GM18502 (cell line): ENCODE measurements around the gene MID2.
"Not testable (repeated sequence)": the region's sequence is repeated elsewhere in the genome, so short reads cannot be mapped to it uniquely, and the experiment has no call there.

Experiments used
- ATAC-seq: cut with Tn5 transposase; IDR thresholded peaks from one replicate; pipeline ENCODE4 v1.9.1; 2021; ENCODE audit warnings: mild to moderate bottlenecking; ENCODE audit not compliant: unreplicated experiment, poor library complexity

Gene MID2

GRCh38 chrX:107825698-107826237 is at the start of gene MID2:
TSS of gene MID2 (plus strand) at chrX:107825866. CDS start at chrX:107826427, 561 bp downstream.
- peak; percentile 40 for ATAC-seq

- peak; percentile 75 for ATAC-seq
Observed at GRCh38 chrX:107776649-107777535, 48.8 kb upstream of the MID2 start.

- ATAC-seq: no peak
Observed at GRCh38 chrX:107777536-107777832, 48.2 kb upstream of the MID2 start, which contains the start of gene NCBP2L. TSS of gene NCBP2L (plus strand) at chrX:107777733. CDS start at chrX:107794221, 16,488 bp downstream.

- ATAC-seq: no peak
Observed at GRCh38 chrX:107780525-107780924, 45.1 kb upstream of the MID2 start.

- no peak for ATAC-seq
Observed at GRCh38 chrX:107787827-107788226, 37.8 kb upstream of the MID2 start.

- ATAC-seq: no peak
Observed at GRCh38 chrX:107804427-107804826, 21.2 kb upstream of the MID2 start.

- no peak for ATAC-seq
Observed at GRCh38 chrX:107805179-107805578, 20.5 kb upstream of the MID2 start.

- not testable (repeated sequence) for ATAC-seq
Observed at GRCh38 chrX:107810053-107810452, 15.6 kb upstream of the MID2 start.

- no peak for ATAC-seq
Observed at GRCh38 chrX:107818900-107819521, 6.7 kb upstream of the MID2 start.

- ATAC-seq: no peak
Observed at GRCh38 chrX:107823042-107823441, 2.6 kb upstream of the MID2 start.

- ATAC-seq: no peak
Observed at GRCh38 chrX:107823456-107823855, 2.2 kb upstream of the MID2 start.

GRCh38 chrX:107826238-107827029 is 768 bp downstream of the MID2 start:
- peak; percentile 64 for ATAC-seq

GRCh38 chrX:107827030-107827831 is 1.6 kb downstream of the MID2 start:
- ATAC-seq: no peak

- no peak for ATAC-seq
Observed at GRCh38 chrX:107827852-107828251, 2.2 kb downstream of the MID2 start.

- ATAC-seq: no peak
Observed at GRCh38 chrX:107829878-107830277, 4.2 kb downstream of the MID2 start.

GRCh38 chrX:107831071-107831730 is 5.5 kb downstream of the MID2 start:
- ATAC-seq: no peak

GRCh38 chrX:107834275-107835201 is 8.9 kb downstream of the MID2 start:
- no peak for ATAC-seq

- ATAC-seq: no peak
Observed at GRCh38 chrX:107836958-107837357, 11.3 kb downstream of the MID2 start.
